HG03108 (cell line): ENCODE measurements around the gene ITPK1.

Source experiments
- ATAC-seq: cut with Tn5 transposase; IDR thresholded peaks from one replicate; pipeline ENCODE4 v1.9.1; 2021; ENCODE audit warnings: moderate library complexity; ENCODE audit not compliant: unreplicated experiment

ITPK1 gene

DNA sequence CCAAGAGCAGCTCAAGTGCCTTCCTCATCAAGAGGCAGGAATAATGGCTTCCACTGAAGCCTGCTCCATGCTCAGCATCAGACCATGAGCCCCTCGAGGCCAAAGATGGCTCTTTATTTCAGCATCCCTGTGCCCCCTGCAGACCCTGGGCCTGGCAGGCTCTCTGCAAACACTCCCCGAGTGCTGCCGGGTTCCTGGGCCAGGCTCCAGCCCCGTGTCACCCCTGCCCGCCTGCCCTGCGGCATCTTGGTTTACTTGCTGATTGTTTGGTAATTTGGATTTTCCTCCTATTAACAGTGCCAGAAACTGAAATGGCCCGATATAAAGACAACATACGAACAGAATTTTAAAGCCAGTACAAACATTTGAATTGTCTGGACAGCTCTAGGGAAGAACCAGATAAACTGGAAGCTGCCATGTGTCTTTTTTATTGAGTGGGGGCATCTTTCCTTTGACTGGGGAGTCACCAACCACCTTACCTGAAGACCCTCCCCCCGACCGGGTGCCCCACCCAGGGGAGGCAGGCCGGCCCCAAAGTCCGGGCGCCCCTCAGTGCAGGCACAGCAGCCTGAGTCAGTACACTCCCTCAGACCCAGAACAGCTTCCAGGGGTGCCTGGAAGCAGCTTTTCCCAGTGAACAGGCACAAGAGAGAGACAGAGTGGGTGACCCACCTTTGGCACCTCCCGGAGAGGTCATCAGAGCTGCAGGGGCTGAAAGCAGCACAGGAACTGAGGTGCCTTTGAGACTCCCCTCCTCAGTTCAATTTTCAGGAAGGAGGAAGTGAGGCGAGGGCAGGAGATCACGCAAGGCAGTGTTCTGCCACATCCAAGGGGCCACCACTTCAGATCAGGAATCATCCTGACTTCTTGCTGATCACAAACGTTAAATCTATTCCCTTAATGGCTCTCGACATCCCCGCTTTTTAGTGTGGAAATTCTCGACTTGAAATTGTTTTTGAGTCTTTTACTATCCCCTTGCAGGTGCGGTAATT, 30.6 kb downstream of the ITPK1 start:
- ATAC-seq, result no peak

DNA sequence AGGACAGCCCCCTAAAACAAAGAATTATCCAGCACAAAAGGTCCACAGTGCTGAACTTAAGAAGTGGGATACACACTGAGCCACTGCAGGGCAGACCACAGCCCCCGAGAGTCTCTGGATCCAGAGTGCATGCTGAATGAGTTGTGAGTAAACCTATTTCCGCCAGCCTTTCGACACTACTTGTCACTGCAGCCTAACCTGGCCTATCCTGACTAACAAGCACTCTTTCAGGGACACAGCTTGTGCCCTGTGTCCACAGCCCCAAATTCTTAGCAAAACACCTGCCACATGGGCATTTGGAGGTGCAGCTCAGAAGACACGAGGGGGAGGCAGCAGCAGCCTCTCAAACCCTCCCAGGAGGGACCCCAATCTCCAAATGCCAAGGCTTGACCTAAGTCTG, 31.3 kb downstream of the ITPK1 start:
- ATAC-seq, result no peak

DNA sequence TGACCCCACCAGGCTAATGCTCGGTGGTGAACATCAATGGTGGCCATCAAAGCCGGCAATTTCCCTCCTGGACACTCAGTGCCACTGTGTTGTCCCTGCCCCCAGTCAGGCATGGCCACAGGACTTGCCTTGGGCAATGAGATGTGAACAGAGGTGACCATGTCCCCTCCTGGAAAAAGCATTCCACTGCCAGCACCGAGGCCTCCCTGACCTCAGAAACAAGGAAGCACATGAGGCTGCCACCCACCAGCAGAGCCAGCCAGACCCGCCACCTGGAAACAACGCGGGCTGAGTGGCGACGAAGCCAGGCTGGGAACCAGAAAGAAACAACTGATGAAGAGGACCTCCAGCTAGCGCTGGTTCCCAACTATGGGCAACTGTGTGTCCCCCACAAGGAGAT, 31.8 kb downstream of the ITPK1 start:
- ATAC-seq, result no peak

DNA sequence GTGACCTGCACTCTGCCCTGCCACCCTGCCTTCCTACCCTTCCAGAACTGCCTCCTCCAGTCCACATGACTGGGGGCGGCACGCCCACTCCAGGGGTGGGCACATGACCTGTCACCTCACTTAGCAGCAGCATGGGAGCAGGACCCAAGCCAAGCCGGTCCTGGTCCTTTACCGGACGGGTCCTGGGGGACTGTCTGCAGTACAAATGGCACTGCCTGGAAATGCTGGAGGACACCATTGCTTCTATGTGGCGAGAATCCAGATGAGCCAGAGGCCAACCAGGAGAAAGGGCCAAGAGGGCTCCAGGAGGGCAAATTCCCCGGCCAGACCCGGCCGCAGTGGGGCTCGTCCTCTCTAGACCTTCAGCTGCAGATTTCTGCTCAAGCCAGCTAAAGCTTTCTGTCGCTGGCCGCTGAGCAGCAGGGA, 33.1 kb downstream of the ITPK1 start:
- ATAC-seq, result no peak

DNA sequence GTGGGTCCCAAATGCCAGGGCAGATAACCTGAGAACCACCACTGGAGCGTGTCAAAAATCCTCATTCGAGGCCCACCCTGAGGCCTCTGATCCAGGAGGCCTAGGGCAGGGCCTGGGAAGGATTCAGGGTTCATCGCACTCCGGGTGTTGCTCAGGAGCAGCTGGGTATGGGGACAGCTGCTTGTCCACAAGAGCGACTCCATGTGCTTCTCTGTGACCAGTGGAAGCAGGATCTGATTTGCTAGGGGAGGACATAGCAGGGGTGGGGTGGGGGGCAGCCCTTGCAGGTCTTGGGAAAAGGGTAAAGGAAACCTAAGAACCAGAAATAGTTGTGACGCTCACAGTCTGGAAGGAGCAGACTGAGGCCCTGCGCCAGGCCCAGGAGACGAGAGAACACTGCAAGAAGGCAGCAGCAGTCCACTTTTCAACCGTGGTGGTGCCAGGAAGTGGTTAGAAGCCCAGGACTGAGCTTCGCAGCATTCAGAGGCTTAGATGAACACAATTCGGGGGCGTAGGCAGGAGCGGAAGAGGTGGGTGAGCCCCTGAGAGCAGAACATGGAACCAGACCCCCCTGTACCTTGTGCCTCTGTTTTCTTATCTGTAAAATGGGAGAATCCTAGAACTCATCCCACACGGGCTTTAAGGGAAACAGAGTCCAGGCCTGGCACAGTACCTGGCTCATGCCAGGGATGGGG, 33.7 kb downstream of the ITPK1 start:
- ATAC-seq, result no peak

DNA sequence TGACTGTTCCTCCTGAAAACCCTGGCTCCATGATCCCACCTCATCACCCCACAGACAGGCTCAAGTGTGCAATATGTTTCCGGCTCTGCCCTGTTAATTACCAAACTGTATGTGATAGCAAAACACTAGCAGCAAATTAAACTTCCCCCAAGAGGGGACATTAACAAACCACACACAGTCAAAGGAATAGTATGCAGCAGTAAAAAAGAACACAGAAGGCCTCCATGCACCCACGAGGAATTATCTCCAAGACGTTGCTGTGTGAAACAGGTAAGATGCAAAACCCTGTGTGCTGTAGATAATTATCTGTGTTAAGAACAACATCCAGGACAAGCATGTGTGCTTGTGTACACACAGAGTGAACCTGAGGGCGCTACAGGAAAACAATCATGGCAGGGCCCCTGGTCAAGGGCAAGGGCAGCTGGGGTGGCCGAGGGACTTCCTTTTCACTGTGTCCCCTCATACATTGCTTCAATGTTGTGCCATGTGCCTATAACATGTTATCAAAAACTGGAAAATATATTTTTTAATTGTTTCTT, 35.8 kb downstream of the ITPK1 start:
- ATAC-seq, result no peak

DNA sequence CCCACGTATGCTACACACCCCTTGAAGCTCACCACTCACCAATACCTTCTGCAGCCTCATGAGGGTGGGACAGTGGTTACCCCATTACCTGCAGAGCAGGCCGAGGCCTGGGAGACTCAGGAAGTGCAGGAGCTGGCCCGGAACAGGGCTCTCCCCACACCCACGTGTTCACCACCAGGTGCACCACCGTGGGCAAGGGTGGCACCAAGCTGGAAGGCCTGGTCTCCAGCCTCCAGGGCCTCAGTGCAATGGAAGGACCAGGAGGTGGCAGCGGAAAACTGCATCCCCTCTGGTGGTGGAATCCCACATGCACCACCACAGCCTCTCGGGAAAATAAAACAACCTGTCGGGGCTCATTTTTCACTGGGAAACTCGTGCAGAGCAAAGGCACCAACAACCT, 36.4 kb downstream of the ITPK1 start:
- ATAC-seq, result no peak

DNA sequence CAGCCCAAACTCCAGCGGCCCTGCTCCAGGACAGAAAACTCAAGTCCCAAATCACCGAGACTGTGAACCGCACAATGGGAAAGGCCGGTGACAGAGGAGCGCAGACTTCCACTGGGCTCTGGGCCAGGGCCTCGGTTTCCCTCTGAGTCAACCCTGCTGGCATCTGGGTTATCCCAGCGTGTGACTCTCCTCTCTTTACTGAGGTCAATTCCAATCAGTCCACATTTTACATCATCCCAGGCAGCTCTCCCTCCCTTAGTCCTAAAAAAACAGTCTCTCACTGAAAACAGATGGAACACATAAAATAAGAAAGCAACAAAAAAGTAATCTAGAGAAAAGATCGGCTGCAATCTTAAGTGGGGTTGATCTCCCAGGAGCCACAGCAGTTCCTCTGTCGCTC, 36.9 kb downstream of the ITPK1 start:
- ATAC-seq, result no peak

DNA sequence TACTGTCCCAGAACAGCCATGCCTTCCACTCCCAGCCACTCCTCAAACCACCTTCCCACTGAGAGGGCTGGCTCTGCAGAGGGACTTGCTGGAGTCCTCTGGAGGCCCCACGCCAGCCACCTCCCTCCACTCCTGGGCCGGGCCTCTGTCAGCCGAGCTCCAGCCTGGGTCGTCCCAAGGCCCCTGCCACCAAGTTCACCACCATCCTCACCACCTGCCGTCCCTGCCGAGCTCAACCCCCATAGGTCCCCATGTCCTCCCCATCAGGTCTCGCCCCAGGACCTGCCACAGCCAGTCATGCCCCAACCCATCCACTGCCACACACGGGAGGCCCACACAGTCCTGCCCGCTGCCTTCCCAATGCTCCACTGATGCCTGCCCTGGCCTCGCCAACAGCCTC, 39.0 kb downstream of the ITPK1 start:
- no peak for ATAC-seq

DNA sequence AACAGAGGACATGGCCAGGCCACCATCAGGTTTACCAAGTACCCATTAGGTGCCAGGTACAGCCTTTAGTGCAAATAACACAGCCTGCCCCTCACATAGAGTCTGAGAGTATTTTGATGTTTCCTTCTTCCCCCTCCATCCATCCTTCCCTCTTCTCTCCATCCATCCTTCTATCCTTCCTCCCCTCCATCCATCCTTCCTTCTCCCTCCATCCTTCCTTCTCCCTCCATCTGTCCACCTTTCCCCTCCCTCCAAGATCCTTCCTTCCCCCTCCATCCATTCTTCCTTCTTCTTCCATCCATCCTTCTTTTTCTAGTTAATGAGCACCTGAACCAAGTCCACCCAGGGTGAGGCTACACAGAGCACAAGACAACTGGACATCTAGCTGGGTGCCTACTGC, 39.8 kb downstream of the ITPK1 start:
- no peak for ATAC-seq

DNA sequence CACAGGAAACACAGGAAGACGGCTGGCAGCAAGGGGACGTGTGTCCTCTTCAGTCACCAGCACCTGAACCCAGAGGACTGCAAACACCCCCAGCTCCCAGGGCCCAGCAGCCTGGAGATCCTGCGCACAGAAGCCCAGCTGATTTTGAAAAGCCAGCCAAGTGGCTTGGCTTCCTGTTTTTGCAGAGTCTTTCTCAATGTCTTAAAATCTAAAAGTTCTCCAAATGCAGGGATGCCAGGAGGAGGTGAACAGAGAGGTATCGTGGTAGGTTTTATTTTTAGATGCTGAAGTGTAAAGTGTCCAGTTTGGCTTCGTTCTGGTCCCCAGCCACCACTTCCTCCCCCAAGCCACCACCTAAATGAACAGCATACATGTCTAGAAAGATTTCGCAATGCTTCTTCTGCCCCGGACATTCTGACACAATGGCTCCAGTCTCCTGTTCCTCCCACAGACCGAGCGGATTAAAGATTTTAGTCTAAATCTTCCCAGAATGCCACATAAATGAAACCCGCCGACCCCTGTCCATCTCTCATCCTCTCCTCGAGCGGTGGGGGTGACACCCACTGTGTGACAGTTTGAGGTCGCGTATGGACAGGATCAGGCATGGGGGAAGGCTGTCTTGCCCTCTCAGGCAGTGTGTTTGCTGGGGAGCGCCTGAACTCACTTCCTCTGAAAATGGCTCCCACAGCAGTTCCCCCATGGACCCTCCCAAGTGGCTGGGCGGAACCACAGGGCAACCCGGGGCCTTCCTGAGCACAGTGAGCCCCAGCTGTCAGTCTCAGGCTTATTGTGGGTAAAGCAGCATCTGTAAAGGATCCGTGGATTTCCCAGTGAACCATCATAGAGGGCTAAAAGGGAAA, 41.6 kb downstream of the ITPK1 start:
- no peak for ATAC-seq

DNA sequence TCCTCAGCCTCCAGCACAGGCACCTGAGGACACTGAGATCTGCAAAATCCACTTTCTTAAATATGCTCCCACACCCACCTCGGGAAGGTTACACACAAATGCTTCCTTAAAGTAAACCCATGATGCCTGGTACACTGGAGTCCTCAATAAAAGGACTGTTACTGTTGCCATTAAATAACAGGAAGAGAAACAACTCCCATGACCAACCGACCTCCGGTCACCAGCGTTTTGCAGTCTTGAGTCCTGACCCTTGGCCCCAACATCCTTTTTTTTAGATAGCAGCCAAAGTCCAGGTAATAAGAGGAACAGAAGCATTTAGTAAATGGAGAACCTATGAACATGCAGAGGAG, 42.4 kb downstream of the ITPK1 start:
- ATAC-seq, result no peak

DNA sequence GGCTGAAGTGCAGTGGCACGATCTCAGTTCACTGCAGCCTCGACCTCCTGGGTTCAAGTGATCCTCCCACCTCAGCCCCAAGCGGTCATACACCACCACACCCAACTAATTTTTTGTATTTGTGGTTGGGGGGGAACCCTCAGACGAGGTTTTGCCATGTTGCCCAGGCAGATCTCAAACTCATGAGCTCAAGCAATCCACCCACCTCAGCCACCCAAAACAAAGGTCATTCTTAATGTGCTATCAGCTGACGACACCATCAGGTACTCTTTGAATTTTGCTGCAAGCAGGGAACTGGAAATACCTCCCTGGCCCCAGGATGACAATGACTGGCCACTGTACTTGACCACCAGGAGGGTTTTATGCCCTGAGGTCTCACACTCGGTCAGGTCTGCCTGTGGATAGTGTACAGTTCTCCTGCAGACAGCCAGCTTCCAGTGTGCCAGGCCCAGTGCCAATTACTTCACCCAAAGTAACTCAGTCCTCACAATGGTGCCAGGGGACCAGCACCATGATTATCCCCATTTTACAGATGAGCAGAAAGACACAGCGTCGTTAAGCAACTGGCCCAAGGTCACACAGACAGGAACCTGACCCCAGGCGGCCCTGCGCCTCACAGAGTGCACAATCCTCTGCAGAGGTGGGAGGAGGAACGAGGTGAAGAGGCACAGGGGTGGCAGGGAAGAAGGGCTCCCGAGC, 42.9 kb downstream of the ITPK1 start:
- ATAC-seq, result no peak

DNA sequence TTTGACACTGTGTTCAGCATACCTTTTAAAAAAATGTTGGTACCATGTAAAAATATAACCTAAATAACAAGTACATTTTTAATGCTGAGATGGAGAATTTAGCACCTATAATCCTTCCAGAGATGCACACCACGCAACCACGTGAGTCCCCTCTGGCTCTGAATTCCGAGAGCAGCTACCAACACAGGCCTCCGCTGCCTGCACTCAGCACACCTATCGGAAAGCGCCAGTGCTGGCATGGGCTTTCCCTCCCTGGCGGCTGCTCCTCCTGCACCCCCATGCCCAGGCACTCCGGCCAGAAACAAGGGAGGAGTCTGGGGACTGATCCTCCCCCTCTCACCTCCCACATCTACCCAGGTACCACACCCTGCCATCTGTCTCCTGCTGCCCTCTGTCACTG, 47.0 kb downstream of the ITPK1 start:
- ATAC-seq, result no peak

DNA sequence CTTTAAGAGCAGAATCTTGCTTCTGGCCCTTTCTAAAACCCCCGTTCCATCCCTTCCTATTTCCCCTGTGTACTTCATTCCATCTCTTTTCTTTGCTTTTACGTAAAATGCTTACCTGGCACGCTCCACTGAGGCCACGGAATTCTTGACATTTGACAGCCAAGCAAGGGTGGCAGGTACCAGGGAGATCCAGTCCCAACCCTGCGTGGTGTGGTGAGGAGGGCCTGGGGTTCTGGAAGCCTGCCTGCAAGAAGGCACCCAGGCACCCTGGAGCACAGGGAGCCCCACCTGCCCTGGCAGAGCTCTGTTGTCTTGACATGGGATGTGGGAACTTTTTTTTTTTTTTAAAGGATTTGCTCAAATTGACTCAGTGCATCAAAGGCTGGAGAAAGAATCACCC, 48.6 kb downstream of the ITPK1 start:
- no peak for ATAC-seq

DNA sequence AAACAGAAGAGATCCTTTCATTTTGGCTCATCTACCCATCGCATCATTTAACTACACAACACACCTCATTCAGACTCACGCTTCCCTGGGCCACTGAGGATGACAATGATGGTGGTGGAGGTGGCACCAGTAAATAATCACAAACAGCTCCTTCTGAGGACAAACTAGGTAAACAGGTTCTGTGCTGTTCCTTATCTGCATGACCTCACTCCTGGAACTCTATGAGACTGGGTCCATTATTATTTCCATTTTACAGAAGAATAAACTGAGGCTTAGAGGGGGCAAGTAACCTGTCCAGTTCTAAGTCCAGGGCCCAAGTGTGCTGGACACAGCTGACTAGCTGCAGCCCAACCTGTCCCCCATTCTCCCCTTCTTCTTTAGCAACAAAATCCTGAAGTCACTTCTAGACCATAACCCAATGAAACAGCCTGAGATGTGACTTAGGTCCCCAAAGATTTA, 50.4 kb downstream of the ITPK1 start:
- ATAC-seq, result no peak

DNA sequence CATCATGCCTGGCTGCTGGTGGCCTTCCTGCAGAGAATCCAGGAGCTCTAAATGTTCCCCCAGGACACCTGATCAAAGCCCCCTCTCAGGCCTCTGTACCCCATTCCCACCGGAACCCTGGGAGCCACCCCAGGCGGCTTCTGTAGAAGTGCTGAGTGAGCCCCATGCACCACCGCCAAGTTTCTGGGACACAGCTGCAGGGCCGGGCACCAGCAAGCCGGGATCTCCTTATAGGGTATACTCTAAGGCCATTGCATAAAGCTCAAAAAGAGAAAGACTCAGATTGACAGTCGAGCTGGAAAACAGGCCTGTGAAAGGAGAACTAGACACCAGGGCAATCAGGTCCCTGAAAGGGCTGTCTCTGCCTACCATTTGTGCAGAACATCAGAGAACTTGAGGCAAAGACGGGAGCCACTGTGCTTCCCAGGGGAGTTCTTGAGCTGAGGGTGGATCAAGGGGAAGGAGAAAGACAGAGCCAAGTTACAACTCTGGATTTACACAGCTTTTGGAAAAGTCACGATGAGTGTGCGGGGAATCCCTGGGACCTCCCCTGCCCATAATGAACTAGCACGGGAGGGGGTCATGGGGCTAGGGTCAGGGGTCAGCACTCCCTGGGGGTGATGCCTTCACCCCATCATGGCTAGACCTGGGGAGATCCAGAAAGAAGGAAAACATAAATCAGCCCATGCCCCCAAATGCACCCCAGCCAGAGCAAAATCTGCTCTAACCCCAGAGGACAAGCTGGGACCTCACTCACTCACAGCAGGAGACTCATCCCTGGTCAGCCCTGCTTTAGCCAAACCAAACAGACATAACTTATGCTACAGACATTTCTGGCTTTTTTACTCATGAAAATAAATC, 51.1 kb downstream of the ITPK1 start:
- ATAC-seq, result no peak

DNA sequence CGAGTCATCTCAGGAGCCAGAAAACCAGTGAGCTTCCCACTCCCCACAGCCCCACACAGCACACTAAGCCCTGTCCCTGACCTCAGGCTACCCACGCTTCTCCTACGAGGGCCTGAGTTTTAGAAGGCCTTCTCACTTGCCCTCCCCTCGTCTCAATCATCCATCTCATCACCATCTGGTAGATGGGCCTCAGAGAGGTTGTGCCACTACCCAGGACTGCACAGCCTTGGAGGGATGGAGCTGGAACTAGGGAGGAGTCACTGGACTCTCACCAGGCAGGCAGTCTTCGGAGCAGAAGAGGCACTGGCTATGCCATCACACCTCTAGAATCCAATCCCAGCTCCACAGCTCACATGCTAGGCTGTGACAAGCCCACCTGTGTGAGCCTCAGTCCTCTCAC, 52.3 kb downstream of the ITPK1 start:
- no peak for ATAC-seq

DNA sequence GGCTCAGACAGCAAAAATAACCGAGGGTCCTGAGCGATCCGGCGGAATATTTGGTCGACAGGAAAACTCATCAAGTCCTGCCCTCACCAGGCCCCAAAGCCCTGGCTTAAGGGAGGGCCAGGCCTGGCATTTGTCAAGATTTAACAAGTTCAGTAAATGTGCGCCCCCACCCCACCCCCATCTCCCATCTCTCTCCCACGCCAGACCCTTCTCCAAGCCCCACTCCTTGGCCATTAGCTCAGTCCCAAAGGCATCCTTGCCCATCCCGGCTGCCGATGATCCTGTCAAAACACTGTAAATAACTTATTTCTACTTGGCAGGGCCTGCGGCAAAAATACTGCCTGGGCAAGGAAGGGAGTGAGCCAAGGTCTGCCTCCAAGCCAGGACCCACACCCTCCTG, 52.8 kb downstream of the ITPK1 start:
- ATAC-seq, result no peak
